CD4-positive, alpha-beta memory T cell (primary cell): ENCODE results near the gene NUP35. TPM values are rescaled to one million over a fixed set of nuclear protein-coding genes. Genes with fewer than 3 reads are reported as not detected.

Experiments used
- CTCF ChIA-PET: fragments of 350-600 bp; sonication (Branson Sonifier 250); formaldehyde crosslinking; loops from one replicate; lab custom pipeline; 2021; ENCODE audit warnings: inconsistent platforms; ENCODE audit not compliant: partially characterized antibody; lab: Charles Lee
- POLR2A ChIA-PET: fragments of 350-600 bp; sonication (Branson Sonifier 250); formaldehyde crosslinking; loops from one replicate; lab custom pipeline; 2021; ENCODE audit not compliant: partially characterized antibody; lab: Charles Lee
- DNase-seq, 5 donors: peaks; one replicate each; pipeline versions ENCODE4 v3.0.0 to v3.0.0-alpha.2; 2020 to 2022; ENCODE audit warnings: mixed read lengths in 1 of 5
- H3K27ac ChIP-seq: one replicate; pipeline ENCODE4 v1.7.0; 2013; ENCODE audit warnings: low read depth, low read length
- H3K27me3 ChIP-seq: 2 replicates; pipeline ENCODE4 v1.7.0; 2013; ENCODE audit warnings: mild to moderate bottlenecking, low read length, moderate library complexity; ENCODE audit not compliant: insufficient read depth
- H3K36me3 ChIP-seq: 2 replicates; pipeline ENCODE4 v1.7.0; 2013; ENCODE audit warnings: mild to moderate bottlenecking, low read length, moderate library complexity; ENCODE audit not compliant: insufficient read depth
- H3K4me1 ChIP-seq: 2 replicates; pipeline ENCODE4 v1.7.0; 2013; ENCODE audit warnings: mild to moderate bottlenecking, low read length, moderate library complexity; ENCODE audit not compliant: insufficient read depth
- H3K4me3 ChIP-seq, 2 donors: one replicate each; pipeline ENCODE4 v1.7.0; 2013; ENCODE audit warnings: low read length in 2 of 2, mild to moderate bottlenecking in 1 of 2
- H3K9me3 ChIP-seq, 2 donors: one replicate each; pipeline ENCODE4 v1.7.0; 2013; ENCODE audit warnings: low read length in 2 of 2, control low read depth in 1 of 2; ENCODE audit not compliant: control insufficient read depth in 1 of 2
- H3K27ac Mint-ChIP-seq, 7 donors: one replicate each; pipeline ENCODE4 v1.8.0; 2020 to 2021; ENCODE audit warnings: mixed read lengths in 7 of 7, mild to moderate bottlenecking in 6 of 7, inconsistent platforms in 3 of 7, moderate library complexity in 3 of 7
- H3K27me3 Mint-ChIP-seq, 2 donors: one replicate each; pipeline ENCODE4 v1.8.0; 2020 to 2021; ENCODE audit warnings: mixed read lengths in 2 of 2
- H3K36me3 Mint-ChIP-seq, 2 donors: one replicate each; pipeline ENCODE4 v1.8.0; 2020 to 2021; ENCODE audit warnings: mixed read lengths in 2 of 2, inconsistent platforms in 1 of 2, mild to moderate bottlenecking in 1 of 2
- H3K4me1 Mint-ChIP-seq, 4 donors: one replicate each; pipeline ENCODE4 v1.8.0; 2020 to 2021; ENCODE audit warnings: mixed read lengths in 4 of 4, mild to moderate bottlenecking in 1 of 4
- H3K4me3 Mint-ChIP-seq, 8 donors: one replicate each; pipeline ENCODE4 v1.8.0; 2020 to 2021; ENCODE audit warnings: mixed read lengths in 8 of 8, mild to moderate bottlenecking in 7 of 8, moderate library complexity in 6 of 8, inconsistent platforms in 3 of 8
- H3K9me3 Mint-ChIP-seq, 8 donors: one replicate each; pipeline ENCODE4 v1.8.0; 2020 to 2021; ENCODE audit warnings: mixed read lengths in 8 of 8, mild to moderate bottlenecking in 5 of 8, inconsistent platforms in 3 of 8, moderate library complexity in 1 of 8
- intact Hi-C: fragments of 100-400 bp; cut with micrococcal nuclease; formaldehyde crosslinking; loops from one replicate; pipeline ENCODE4 v1.15.1; 2023
- polyA plus RNA-seq, 2 donors: library from polyadenylated mRNA; unstranded; fragments of 300-500 nt; fragmentation: Illumina TruSeq; gene quantifications; one replicate each; pipeline ENCODE4 v1.2.3, GENCODE V29; 2021
- total RNA-seq, 2 experiments: library from RNA; stranded (reverse); gene quantifications; one replicate each; pipeline ENCODE4 v1.2.3, GENCODE V29; 2021

The NUP35 gene
- total and polyA plus RNA-seq, 4 experiments from 2014 or later, result 5.1 to 24.0 (median 12.3) TPM

DNA sequence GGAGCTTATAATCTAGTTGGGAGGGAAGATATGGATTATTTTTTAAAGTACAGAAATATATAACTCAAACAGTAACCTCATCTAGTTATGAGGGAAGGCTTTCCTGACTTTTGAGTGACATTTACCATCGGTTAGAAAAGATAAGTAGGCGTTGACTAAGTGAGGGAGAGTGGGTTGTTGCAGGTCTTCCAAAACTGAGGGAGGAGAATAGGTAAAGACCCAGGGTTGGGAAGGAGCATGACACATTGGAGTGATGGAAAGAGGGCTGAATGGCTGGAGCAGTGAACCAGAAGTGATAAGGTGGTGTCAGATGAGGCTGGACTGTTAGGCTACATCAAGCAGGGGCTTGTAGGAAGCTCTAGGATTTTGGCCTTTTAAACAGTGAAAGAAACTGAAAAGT is 10.6 kb upstream of the NUP35 start:
- POLR2A ChIA-PET, result no interaction called here
- no peaks in the 10 kb centered on the region for H3K36me3 Mint-ChIP-seq
- no peak overlapping the region for H3K27ac Mint-ChIP-seq
- intact Hi-C loops, result no loop called here
- H3K27me3 ChIP-seq, result no peaks in the 10 kb centered on the region
- no peaks in the 10 kb centered on the region for H3K9me3 ChIP-seq
- H3K9me3 Mint-ChIP-seq, result no peaks in the 10 kb centered on the region
- no peak for DNase-seq
- no peak overlapping the region for H3K4me3 Mint-ChIP-seq
- CTCF ChIA-PET, result no interaction called here
- no peak overlapping the region for H3K4me3 ChIP-seq
- no peak overlapping the region for H3K27ac ChIP-seq
- no peaks in the 10 kb centered on the region for H3K36me3 ChIP-seq
- no peaks in the 10 kb centered on the region for H3K4me1 Mint-ChIP-seq
- H3K4me1 ChIP-seq, result no peaks in the 10 kb centered on the region
- H3K27me3 Mint-ChIP-seq, result peaks cover 9 to 10% of the 10 kb centered on the region in 2 donors

DNA sequence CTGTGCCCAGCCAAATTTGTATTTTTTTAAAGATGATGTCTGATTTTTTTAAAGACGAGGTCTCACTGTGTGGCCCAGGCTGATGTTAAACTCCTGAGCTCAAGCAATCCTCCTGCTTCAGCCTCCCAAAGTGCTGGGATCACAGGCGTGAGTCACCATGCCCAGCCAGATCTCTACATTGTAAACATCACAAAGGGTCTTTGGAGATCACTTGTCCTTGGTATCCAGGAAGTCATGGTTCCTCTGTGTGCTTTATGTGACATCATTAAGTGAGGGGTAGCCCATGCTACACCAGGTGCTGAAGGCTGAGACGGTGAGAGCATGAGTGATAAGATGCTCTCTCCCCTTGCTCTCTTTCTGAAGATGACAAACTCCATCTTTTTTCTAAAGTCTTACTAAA is 7.0 kb upstream of the NUP35 start:
- H3K36me3 Mint-ChIP-seq, result no peaks in the 10 kb centered on the region
- Histone ChIP-seq H3K27me3 (no peaks in the 10 kb centered on the region), H3K36me3 (no peaks in the 10 kb centered on the region), H3K27ac (no peak overlapping the region), H3K9me3 (no peaks in the 10 kb centered on the region), H3K4me3 (no peak overlapping the region), H3K4me1 (no peaks in the 10 kb centered on the region)
- ChIA-PET CTCF (no interaction called here), POLR2A (no interaction called here)
- no peak overlapping the region for H3K4me3 Mint-ChIP-seq
- H3K4me1 Mint-ChIP-seq, result no peaks in the 10 kb centered on the region
- H3K27me3 Mint-ChIP-seq, result peaks cover 10 to 16% of the 10 kb centered on the region in 2 donors
- no peak overlapping the region for H3K27ac Mint-ChIP-seq
- intact Hi-C loops, result no loop called here
- DNase-seq, result no peak
- peaks cover 0 to 2% (median 0%) of the 10 kb centered on the region in 8 donors for H3K9me3 Mint-ChIP-seq

DNA sequence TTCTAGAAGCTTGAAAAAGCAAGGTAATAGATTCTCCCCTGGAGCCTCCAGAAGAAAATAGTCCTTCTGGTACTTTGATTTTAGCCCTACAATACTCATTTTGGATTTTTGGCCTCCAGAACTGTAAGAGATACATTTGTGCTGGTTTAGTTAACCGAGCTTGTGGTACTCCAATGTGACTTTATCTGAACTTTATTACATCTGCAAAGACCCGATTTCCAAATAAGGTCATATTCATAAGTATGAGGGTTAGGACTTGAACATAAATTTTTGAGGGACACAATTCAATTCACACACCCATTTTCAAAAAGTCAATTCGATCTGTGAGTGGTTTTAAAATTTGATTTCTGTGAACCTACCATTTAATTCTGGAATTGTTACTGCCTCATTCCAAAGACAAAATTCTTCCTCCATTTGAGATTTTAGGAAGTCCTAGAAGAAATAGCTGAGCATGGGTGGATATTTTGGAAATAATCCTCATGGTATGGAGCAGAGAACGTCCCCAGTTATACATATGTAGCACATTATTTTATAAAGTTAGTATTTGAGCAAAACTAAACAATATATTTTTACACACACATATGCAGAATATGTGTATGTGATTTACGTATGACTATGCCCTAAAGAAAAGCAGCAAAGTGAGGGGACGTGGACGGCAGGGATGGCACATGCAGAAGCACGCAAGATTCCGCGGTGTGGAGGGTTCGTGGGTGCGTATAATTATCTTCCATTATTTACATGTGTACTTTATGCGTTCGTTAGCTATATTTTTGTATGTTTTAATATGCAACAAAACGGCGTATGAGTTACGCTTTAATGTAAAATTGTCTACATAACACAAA is 905 bp upstream of the NUP35 start:
- CTCF ChIA-PET, result interaction anchor here (1.1 kb wide), 1 partner anchor 30 kb away, joined by 5 read pairs; no protein-coding TSS in a partner anchor

DNA sequence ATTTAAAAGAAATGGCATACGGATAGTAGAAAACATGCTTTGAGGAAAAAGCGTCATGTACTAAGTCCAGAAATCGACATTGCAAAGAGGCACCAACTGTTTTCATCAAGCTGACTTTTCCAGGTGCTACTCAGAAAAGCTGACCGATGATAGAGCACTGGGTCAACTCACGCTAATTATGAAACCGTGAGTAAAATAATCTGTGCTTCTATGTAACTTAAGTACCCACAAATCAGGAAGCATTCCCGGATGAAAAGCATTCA is 353 bp upstream of the NUP35 start:
- H3K9me3 ChIP-seq, result no peaks in the 10 kb centered on the region
- Mint-ChIP-seq H3K27ac (peak overlapping the region; percentile 97 to 98 (median 98)), H3K27me3 (peaks cover 6 to 8% of the 10 kb centered on the region in 2 donors), H3K9me3 (peaks cover 0 to 2% (median 0%) of the 10 kb centered on the region in 8 donors), H3K4me1 (peaks cover 18 to 36% (median 30%) of the 10 kb centered on the region in 4 donors), H3K36me3 (peaks cover 2 to 12% of the 10 kb centered on the region in 2 donors), H3K4me3 (peak overlapping the region; percentile 93 to 98 (median 96))
- H3K27me3 ChIP-seq, result no peaks in the 10 kb centered on the region
- intact Hi-C loops, result loop anchor here (1.0 kb wide), 3 partner anchors 46 to 408 kb away; partner anchors contain the start of genes DNAJC10, DUSP19 and NCKAP1
- CTCF ChIA-PET, result no interaction called here
- peak overlapping the region; percentile 85 to 94 for H3K4me3 ChIP-seq
- H3K36me3 ChIP-seq, result peaks cover 4% of the 10 kb centered on the region
- DNase-seq, result no peak
- H3K27ac ChIP-seq, result peak overlapping the region; percentile 73
- peaks cover 24% of the 10 kb centered on the region for H3K4me1 ChIP-seq
- POLR2A ChIA-PET, result interaction anchor here (1.7 to 2.3 kb wide), 2 partner anchors 45 to 86 kb away, joined by 6 to 11 read pairs; partner anchors contain the start of genes DUSP19 and NCKAP1

More for the DNA sequence above, 905 bp upstream of the NUP35 start:
- intact Hi-C loops, result no loop called here
- Mint-ChIP-seq H3K27ac (peak overlapping the region; percentile 97 to 98 (median 98)), H3K9me3 (peaks cover 0 to 2% (median 0%) of the 10 kb centered on the region in 8 donors), H3K4me3 (peak overlapping the region; percentile 93 to 98 (median 96)), H3K4me1 (peaks cover 18 to 36% (median 28%) of the 10 kb centered on the region in 4 donors), H3K27me3 (peaks cover 8 to 10% of the 10 kb centered on the region in 2 donors), H3K36me3 (peaks cover 0 to 9% of the 10 kb centered on the region in 2 donors)
- POLR2A ChIA-PET, result interaction anchor here (0.6 to 2.3 kb wide), 3 partner anchors 17 to 86 kb away, joined by 3 to 11 read pairs (median 6); partner anchors contain the start of genes DUSP19 and NCKAP1
- H3K9me3 ChIP-seq, result no peaks in the 10 kb centered on the region
- peak overlapping the region; percentile 73 for H3K27ac ChIP-seq
- peak overlapping the region; percentile 85 to 94 for H3K4me3 ChIP-seq
- H3K27me3 ChIP-seq, result no peaks in the 10 kb centered on the region
- H3K36me3 ChIP-seq, result no peaks in the 10 kb centered on the region
- peak in 2 of 5 donors; percentile 0 to 5 for DNase-seq
- peaks cover 24% of the 10 kb centered on the region for H3K4me1 ChIP-seq

DNA sequence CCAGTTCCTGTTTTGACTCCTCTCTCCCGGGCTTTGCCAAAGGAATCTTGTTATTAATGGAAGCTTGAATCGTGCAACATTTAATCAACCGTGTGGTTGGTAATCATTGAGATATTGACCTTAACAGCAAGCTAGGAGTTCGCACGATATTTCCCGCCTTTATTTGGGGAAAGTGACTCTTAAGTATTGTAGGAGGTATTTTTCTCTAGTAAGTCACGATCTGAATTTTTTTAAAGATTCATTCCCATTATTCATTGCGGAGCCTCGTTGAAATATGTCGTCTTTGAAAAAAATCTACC is 663 bp downstream of the NUP35 start:
- ChIA-PET POLR2A (interaction anchor here (0.9 to 2.3 kb wide), 3 partner anchors 46 to 87 kb away, joined by 3 to 11 read pairs (median 5); partner anchors contain the start of genes DUSP19 and NCKAP1), CTCF (interaction anchor here (0.9 to 1.3 kb wide), 3 partner anchors 46 to 87 kb away, joined by 3 to 4 read pairs (median 3); partner anchors contain the start of gene DUSP19)
- Mint-ChIP-seq H3K27ac (peak overlapping the region; percentile 97 to 98 (median 98)), H3K27me3 (peaks cover 5% of the 10 kb centered on the region in 2 donors), H3K9me3 (no peaks in the 10 kb centered on the region), H3K4me1 (peaks cover 18 to 36% (median 31%) of the 10 kb centered on the region in 4 donors), H3K4me3 (peak overlapping the region; percentile 93 to 98 (median 96)), H3K36me3 (peaks cover 6 to 18% of the 10 kb centered on the region in 2 donors)
- Histone ChIP-seq H3K9me3 (no peaks in the 10 kb centered on the region), H3K4me3 (peak overlapping the region; percentile 85 to 94), H3K36me3 (peaks cover 5% of the 10 kb centered on the region), H3K4me1 (peaks cover 24% of the 10 kb centered on the region), H3K27ac (peak overlapping the region; percentile 73), H3K27me3 (no peaks in the 10 kb centered on the region)
- intact Hi-C loops, result loop anchor here (1.0 kb wide), 3 partner anchors 47 to 409 kb away; partner anchors contain the start of genes DNAJC10, DUSP19 and NCKAP1
- DNase-seq, result no peak

DNA sequence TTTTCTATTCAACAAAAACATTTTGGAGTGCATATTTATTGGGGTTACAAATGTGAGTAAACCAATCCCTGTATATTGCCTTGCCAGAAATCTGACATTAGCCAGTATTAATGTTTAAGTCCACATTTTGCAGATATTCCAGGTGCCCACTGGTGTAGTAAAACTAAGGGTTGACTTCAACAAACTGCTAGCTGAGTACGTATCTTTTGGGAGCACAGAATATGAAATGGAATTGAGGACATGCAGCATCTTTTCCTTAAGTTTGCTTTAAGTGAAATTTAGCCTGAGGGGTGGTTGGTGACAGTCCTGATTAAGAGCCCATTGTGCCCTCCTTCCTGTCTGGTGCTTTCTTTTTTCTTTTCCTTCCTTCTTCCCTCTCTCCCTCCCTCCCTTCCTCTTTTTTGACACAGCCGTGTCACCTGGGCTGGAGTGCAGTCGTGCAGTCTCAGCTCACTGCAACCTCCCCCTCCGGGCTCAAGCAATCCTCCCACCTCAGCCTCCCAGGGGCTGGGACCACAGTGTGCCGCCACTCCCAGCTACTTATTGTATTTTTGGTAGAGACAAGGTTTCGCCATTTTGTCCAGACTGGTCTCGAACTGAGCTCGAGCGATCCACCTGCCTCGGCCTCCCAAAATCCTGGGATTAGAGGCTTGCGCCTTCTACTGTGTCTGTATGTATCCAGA is 1.6 kb downstream of the NUP35 start:
- peak overlapping the region in 3 of 7 donors; percentile 12 to 97 (median 79) for H3K27ac Mint-ChIP-seq
- POLR2A ChIA-PET, result interaction anchor here (1.0 to 1.6 kb wide), 2 partner anchors 11 to 47 kb away, joined by 3 to 5 read pairs; partner anchors contain the start of gene DUSP19
- CTCF ChIA-PET, result interaction anchor here (1.3 to 1.4 kb wide), 2 partner anchors 9 to 47 kb away, joined by 3 to 4 read pairs; partner anchors contain the start of gene DUSP19

More for the DNA sequence above, 1.6 kb downstream of the NUP35 start:
- H3K4me1 Mint-ChIP-seq, result peaks cover 18 to 36% (median 31%) of the 10 kb centered on the region in 4 donors
- Histone ChIP-seq H3K36me3 (peaks cover 5% of the 10 kb centered on the region), H3K4me1 (peaks cover 24% of the 10 kb centered on the region), H3K27ac (no peak overlapping the region), H3K9me3 (no peaks in the 10 kb centered on the region), H3K27me3 (no peaks in the 10 kb centered on the region), H3K4me3 (no peak overlapping the region)
- H3K36me3 Mint-ChIP-seq, result peaks cover 6 to 24% of the 10 kb centered on the region in 2 donors
- H3K4me3 Mint-ChIP-seq, result peak overlapping the region; percentile 93 to 98 (median 96)
- peaks cover under 1 to 2% of the 10 kb centered on the region in 2 donors for H3K27me3 Mint-ChIP-seq
- H3K9me3 Mint-ChIP-seq, result no peaks in the 10 kb centered on the region
- intact Hi-C loops, result no loop called here
- DNase-seq, result no peak
